ENCODE data around the gene CSGALNACT2.
"Not testable (repeated sequence)": the region's sequence is repeated elsewhere in the genome, so short reads cannot be mapped to it uniquely, and the experiment has no call there.

The CSGALNACT2 gene

GRCh38 chr10:43211030-43211429 is 72.8 kb downstream of the CSGALNACT2 start:
- FAIRE-seq (no peak), DNase-seq (ENCODE audit: extremely low spot score, insufficient read length, low read depth) (no peak)

GRCh38 chr10:43211431-43212042 is 73.3 kb downstream of the CSGALNACT2 start:
- FAIRE-seq (no peak), DNase-seq (ENCODE audit: extremely low spot score, insufficient read length, low read depth) (no peak)

GRCh38 chr10:43212043-43212721 is 73.9 kb downstream of the CSGALNACT2 start:
- DNase-seq (ENCODE audit: extremely low spot score, insufficient read length, low read depth) (no peak), FAIRE-seq (no peak)

GRCh38 chr10:43214071-43214955 is 76.1 kb downstream of the CSGALNACT2 start:
- FAIRE-seq: no peak
- DNase-seq (ENCODE audit: extremely low spot score, insufficient read length, low read depth): no peak

- no peak for FAIRE-seq
- no peak for DNase-seq (ENCODE audit: extremely low spot score, insufficient read length, low read depth)
Observed at GRCh38 chr10:43214956-43215561, 76.8 kb downstream of the CSGALNACT2 start.

GRCh38 chr10:43215758-43216455 is 77.7 kb downstream of the CSGALNACT2 start:
- FAIRE-seq (no peak), DNase-seq (ENCODE audit: extremely low spot score, insufficient read length, low read depth) (no peak)

- DNase-seq (ENCODE audit: extremely low spot score, insufficient read length, low read depth) (no peak), FAIRE-seq (no peak)
Observed at GRCh38 chr10:43216931-43217562, 78.8 kb downstream of the CSGALNACT2 start.

GRCh38 chr10:43217563-43218205 is 79.4 kb downstream of the CSGALNACT2 start:
- no peak for FAIRE-seq

GRCh38 chr10:43218206-43218950 is 80.1 kb downstream of the CSGALNACT2 start:
- FAIRE-seq (no peak), DNase-seq (ENCODE audit: extremely low spot score, insufficient read length, low read depth) (no peak)

More at GRCh38 chr10:43217563-43218205, 79.4 kb downstream of the CSGALNACT2 start:
- DNase-seq (ENCODE audit: extremely low spot score, insufficient read length, low read depth): no peak

GRCh38 chr10:43218951-43219837 is 80.9 kb downstream of the CSGALNACT2 start:
- DNase-seq (ENCODE audit: extremely low spot score, insufficient read length, low read depth) (no peak), FAIRE-seq (no peak)

- FAIRE-seq (no peak), DNase-seq (ENCODE audit: extremely low spot score, insufficient read length, low read depth) (no peak)
Observed at GRCh38 chr10:43219848-43220247, 81.6 kb downstream of the CSGALNACT2 start.

- not testable (repeated sequence) for DNase-seq (ENCODE audit: extremely low spot score, insufficient read length, low read depth); FAIRE-seq
Observed at GRCh38 chr10:43220251-43220650, 82.0 kb downstream of the CSGALNACT2 start.

- DNase-seq (ENCODE audit: extremely low spot score, insufficient read length, low read depth) (no peak), FAIRE-seq (peak; percentile 78)
Observed at GRCh38 chr10:43220657-43221418, 82.6 kb downstream of the CSGALNACT2 start.

- FAIRE-seq: no peak
- no peak for DNase-seq (ENCODE audit: extremely low spot score, insufficient read length, low read depth)
Observed at GRCh38 chr10:43221419-43222209, 83.4 kb downstream of the CSGALNACT2 start.

GRCh38 chr10:43222210-43222720 is 84.0 kb downstream of the CSGALNACT2 start:
- FAIRE-seq (peak; percentile 15), DNase-seq (ENCODE audit: extremely low spot score, insufficient read length, low read depth) (no peak)

- DNase-seq (ENCODE audit: extremely low spot score, insufficient read length, low read depth) (no peak), FAIRE-seq (no peak)
Observed at GRCh38 chr10:43223056-43223455, 84.8 kb downstream of the CSGALNACT2 start.
